Measurements from ENCODE around the gene LHFPL2.

The LHFPL2 gene

GRCh38 chr5:78640662-78641474 lies 7.7 kb downstream of the LHFPL2 start:
- no peak for DNase-seq (ENCODE audit: low read depth, low spot score)

GRCh38 chr5:78639791-78640190 lies 8.8 kb downstream of the LHFPL2 start:
- DNase-seq (ENCODE audit: low read depth, low spot score) = no peak

GRCh38 chr5:78638973-78639669 lies 9.5 kb downstream of the LHFPL2 start:
- DNase-seq (ENCODE audit: low read depth, low spot score) = no peak

- DNase-seq (ENCODE audit: low read depth, low spot score) = no peak
These were observed 10.1 kb downstream of the LHFPL2 start for GRCh38 chr5:78638423-78638822.

GRCh38 chr5:78637468-78637867 lies 11.1 kb downstream of the LHFPL2 start:
- no peak for DNase-seq (ENCODE audit: low read depth, low spot score)

GRCh38 chr5:78636682-78637081 lies 11.9 kb downstream of the LHFPL2 start:
- DNase-seq (ENCODE audit: low read depth, low spot score) = no peak

- DNase-seq (ENCODE audit: low read depth, low spot score) = no peak
These were observed 13.9 kb downstream of the LHFPL2 start for GRCh38 chr5:78634634-78635033.

- no peak for DNase-seq (ENCODE audit: low read depth, low spot score)
These were observed 14.3 kb downstream of the LHFPL2 start for GRCh38 chr5:78634229-78634628.

GRCh38 chr5:78633700-78634099 lies 14.9 kb downstream of the LHFPL2 start:
- no peak for DNase-seq (ENCODE audit: low read depth, low spot score)

- no peak for DNase-seq (ENCODE audit: low read depth, low spot score)
These were observed 16.1 kb downstream of the LHFPL2 start for GRCh38 chr5:78632467-78632866.

- DNase-seq (ENCODE audit: low read depth, low spot score) = no peak
These were observed 16.6 kb downstream of the LHFPL2 start for GRCh38 chr5:78631931-78632330.

GRCh38 chr5:78630047-78630446 lies 18.5 kb downstream of the LHFPL2 start:
- DNase-seq (ENCODE audit: low read depth, low spot score) = no peak

GRCh38 chr5:78629624-78630023 lies 18.9 kb downstream of the LHFPL2 start:
- no peak for DNase-seq (ENCODE audit: low read depth, low spot score)

- DNase-seq (ENCODE audit: low read depth, low spot score) = no peak
These were observed 20.1 kb downstream of the LHFPL2 start for GRCh38 chr5:78628270-78628992.

GRCh38 chr5:78627766-78628165 lies 20.8 kb downstream of the LHFPL2 start:
- no peak for DNase-seq (ENCODE audit: low read depth, low spot score)

GRCh38 chr5:78627175-78627574 lies 21.4 kb downstream of the LHFPL2 start:
- DNase-seq (ENCODE audit: low read depth, low spot score) = no peak

- DNase-seq (ENCODE audit: low read depth, low spot score) = no peak
These were observed 22.5 kb downstream of the LHFPL2 start for GRCh38 chr5:78626009-78626571.

- DNase-seq (ENCODE audit: low read depth, low spot score) = no peak
These were observed 23.6 kb downstream of the LHFPL2 start for GRCh38 chr5:78624992-78625391.

GRCh38 chr5:78624011-78624541 lies 24.5 kb downstream of the LHFPL2 start:
- no peak for DNase-seq (ENCODE audit: low read depth, low spot score)

GRCh38 chr5:78622302-78622971 lies 26.1 kb downstream of the LHFPL2 start:
- no peak for DNase-seq (ENCODE audit: low read depth, low spot score)

- DNase-seq (ENCODE audit: low read depth, low spot score) = no peak
These were observed 27.3 kb downstream of the LHFPL2 start for GRCh38 chr5:78621291-78621738.
